GM21381 (cell line): ENCODE measurements around the gene PCDHGC3.

Experiments used
- ATAC-seq: cut with Tn5 transposase; IDR thresholded peaks from one replicate; pipeline ENCODE4 v1.9.1; 2021; ENCODE audit warnings: mild to moderate bottlenecking, moderate library complexity; ENCODE audit not compliant: unreplicated experiment

Gene PCDHGC3

DNA sequence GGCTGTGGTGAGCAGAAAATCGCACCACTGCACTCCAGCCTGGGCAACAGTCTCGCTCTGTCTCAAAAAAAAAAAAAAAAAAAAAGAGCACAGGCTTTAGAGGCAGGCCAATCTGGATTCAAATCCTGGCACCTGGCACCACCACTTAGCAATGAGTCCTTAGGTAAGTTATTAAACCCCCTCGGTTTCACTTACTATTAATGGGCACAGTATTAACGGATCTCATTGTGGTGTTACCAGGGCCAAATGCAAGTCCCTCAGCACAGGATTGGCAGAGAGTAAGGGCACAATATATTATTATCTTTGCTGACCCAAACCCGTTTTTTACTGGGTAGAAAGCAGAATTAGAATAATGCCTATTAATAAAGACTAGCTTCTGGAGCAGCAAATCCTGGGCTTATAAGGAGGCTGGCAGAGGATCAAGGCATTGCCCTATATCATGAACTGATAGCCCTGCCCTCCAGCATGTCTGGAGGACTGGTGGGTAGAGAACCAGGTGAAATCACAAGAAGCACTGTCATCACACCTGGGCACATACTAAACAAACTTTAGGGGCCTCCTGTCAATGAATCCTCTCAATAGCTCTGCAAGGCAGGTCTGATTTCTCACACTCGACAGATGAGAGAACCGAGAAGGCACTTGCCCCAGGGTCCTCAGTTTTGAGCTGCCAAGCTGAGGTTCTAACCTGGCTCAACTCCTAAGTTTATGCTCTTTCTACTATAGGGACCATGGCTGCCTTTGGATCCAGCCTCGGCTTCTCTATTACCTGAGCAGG, 30.8 kb downstream of the PCDHGC3 start:
- ATAC-seq, result no peak

DNA sequence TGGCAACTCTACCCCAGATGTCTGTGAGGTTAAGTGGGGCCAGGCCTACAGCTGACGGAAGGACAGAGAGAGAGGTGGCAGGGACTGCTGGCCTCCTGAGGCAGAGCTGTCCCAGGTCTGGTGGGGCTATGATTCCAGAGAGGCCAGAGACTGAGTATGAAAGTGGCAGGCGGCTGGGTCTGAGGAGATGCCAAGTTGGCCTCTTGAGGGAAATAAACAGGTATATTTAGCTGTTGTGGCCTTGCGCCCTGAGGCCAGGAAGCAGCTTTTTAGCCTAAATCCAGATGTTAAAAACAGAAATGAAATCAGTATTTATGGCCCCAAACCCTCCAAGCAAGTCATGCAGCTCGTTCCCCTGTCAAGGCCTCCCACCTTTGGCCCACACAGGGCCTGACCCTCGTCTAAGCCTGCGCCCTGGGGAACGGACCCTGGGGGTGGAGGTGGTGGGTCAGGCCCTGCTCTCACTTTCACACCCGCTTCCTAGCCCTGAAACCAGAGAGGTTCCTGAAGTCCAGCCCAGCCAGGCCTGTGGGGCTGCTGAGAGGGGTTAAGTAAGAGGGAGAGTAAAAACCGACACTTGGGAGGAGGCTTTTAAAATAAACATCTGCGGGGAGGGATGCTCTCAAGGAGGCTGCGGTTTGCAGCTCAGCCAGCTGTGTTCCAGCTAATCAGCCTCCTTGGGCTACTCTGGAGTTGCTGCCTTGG, 31.8 kb downstream of the PCDHGC3 start:
- peak; percentile 40 for ATAC-seq

DNA sequence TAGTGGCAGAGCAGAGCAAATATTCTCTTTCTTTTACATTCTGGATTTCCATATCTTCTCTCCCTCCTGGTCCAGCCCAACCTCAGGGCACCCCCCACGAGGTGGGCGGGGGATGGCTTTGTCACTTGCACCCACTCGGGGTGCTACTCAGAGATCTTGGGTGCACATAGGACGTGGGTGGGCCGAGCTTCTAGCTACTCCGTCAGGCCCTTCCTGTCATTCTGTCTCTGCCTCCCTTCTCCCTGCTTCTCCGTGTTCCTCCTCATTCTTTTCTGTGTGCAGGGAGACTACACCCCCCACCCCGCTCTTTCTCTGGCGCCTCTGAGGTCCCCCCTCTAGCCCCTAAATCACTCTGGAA, 32.7 kb downstream of the PCDHGC3 start:
- no peak for ATAC-seq

DNA sequence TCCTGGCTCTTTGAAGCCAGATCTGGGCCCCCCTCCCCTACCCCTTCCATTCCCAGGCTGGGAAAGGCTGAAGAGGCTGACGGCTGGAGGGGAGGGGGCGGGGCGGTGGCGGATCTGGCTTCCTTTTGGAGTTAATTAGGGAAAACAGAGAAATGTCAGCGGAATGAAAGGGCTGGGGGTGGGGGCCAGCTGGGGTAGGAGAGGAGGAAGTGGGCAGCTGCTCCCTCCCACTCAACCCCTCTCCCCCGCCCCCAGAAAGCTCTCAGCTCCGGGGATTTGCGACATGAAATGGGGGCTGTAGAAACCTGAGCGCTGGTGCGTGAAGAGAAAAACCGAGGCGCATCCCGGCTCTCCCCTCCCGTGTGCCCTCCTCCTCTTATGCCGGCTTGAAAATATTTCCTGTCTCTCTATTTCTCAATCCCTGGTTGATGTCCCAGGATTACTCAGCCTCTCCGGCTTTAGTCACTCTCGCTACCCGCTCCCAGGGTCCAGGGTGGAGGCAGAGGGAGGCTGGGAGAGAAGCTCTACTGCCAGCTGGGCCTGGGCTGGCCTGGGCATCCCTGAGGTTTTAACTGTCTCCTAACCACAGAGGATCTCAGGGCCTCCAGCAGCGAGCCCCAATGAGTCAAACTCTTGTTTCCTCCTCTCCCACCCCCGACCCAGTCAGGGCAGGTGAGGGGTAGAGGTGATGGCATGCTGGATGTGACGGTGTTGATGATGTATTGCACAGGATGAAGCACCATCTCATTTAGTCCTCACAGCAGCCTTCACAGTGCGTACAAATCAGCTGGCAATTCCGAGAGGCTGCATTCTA, 33.2 kb downstream of the PCDHGC3 start:
- no peak for ATAC-seq

DNA sequence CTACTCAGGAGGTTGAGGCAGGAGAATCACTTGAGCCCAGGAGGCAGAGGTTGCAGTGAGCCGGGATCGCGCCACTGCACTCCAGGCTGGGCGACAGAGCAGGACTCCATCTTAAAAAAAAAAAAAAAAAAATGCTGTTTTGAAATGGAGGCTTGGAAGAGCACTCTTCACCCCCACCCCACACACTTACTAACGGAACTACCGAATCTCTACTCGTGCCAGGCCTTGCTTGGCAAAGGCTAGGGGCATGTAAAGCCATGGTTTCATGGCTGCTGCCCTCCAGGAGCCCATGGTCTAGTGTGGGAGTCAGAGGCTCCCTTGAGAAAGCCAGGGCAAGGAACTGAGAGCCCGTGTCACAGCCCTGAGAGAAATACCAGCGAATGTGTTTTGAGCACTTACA, 34.4 kb downstream of the PCDHGC3 start:
- ATAC-seq, result no peak

DNA sequence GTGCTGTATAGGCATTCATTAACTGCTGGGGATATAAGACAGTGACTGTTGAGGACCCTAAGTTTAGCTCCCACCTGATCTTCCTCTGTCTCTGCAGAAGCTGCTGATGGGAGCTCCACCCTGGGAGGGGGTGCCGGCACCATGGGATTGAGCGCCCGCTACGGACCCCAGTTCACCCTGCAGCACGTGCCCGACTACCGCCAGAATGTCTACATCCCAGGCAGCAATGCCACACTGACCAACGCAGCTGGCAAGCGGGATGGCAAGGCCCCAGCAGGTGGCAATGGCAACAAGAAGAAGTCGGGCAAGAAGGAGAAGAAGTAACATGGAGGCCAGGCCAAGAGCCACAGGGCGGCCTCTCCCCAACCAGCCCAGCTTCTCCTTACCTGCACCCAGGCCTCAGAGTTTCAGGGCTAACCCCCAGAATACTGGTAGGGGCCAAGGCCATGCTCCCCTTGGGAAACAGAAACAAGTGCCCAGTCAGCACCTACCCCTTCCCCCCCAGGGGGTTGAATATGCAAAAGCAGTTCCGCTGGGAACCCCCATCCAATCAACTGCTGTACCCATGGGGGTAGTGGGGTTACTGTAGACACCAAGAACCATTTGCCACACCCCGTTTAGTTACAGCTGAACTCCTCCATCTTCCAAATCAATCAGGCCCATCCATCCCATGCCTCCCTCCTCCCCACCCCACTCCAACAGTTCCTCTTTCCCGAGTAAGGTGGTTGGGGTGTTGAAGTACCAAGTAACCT, 35.3 kb downstream of the PCDHGC3 start:
- ATAC-seq, result no peak

DNA sequence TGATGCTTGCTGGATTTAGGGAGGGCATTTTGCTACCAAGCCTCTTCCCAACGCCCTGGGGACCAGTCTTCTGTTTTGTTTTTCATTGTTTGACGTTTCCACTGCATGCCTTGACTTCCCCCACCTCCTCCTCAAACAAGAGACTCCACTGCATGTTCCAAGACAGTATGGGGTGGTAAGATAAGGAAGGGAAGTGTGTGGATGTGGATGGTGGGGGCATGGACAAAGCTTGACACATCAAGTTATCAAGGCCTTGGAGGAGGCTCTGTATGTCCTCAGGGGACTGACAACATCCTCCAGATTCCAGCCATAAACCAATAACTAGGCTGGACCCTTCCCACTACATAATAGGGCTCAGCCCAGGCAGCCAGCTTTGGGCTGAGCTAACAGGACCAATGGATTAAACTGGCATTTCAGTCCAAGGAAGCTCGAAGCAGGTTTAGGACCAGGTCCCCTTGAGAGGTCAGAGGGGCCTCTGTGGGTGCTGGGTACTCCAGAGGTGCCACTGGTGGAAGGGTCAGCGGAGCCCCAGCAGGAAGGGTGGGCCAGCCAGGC, 36.1 kb downstream of the PCDHGC3 start:
- no peak for ATAC-seq

DNA sequence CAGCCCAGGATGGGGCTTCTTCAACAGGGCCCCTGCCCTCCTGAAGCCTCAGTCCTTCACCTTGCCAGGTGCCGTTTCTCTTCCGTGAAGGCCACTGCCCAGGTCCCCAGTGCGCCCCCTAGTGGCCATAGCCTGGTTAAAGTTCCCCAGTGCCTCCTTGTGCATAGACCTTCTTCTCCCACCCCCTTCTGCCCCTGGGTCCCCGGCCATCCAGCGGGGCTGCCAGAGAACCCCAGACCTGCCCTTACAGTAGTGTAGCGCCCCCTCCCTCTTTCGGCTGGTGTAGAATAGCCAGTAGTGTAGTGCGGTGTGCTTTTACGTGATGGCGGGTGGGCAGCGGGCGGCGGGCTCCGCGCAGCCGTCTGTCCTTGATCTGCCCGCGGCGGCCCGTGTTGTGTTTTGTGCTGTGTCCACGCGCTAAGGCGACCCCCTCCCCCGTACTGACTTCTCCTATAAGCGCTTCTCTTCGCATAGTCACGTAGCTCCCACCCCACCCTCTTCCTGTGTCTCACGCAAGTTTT, 36.7 kb downstream of the PCDHGC3 start:
- no peak for ATAC-seq

DNA sequence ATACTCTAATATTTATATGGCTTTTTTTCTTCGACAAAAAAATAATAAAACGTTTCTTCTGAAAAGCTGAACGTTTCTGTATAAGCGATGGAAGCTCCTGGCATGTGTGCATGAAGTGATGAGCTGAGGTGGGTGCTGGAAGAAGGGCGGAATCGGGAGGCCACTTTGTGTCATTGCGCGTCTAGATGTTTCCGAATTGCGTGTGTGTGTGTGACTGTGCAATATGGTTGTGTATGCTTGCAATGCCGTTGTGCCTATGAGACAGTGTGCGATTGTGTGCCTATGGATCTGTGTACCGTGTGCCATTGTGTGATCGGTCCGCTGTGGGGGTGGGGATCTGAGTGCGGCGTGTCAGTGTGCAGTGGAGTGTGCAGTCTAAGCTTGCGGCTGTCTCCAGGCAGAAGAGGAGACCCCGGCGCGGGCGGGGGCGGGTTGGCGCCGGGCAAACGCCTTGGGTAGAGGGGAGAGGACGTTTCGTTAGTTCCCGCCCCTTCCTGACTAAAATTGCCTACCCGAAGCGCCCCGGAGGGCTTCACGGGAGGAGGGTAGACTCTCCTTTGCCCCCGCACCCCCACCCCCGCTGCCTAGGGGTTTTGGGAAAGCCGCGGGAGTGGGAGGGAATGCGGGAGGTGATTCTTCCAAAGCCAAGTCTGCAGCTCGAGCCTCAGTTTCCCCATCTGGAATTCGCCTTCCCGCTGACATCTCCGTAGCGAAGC, 37.3 kb downstream of the PCDHGC3 start:
- no peak for ATAC-seq

DNA sequence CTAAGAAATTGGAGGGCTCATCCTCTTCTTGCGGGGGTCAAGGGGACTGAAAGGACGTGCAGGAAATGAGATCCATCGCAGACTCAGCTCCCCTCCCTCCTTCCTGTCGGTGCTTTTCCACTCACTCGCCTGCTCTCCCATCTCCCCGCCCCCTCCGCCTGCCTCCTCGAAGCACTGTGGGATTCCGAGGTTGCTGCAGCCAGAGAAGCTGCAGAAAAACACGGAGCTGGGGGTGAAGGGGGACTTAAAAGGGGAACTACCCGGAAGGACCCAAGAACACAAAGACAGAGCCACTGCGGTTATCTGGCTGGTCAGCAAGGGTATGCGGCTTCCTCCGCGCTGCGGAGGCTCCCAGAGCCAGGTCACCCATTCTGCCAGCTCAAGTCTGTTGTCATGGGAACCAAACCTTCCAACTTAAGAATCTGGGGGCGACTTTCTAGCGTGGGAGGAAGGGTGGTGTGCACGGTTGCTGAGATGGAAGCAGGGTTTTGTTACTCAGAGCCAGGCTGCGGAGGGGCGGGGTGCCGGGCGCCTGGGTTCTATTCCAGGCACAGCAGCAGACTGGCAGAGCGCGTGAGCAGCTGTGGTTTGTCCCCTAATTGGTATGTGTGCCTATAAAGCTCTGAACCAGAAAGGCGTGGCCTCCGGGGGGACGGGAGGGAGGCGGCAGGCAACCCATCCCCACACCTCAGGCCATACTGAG, 38.0 kb downstream of the PCDHGC3 start:
- ATAC-seq, result no peak

DNA sequence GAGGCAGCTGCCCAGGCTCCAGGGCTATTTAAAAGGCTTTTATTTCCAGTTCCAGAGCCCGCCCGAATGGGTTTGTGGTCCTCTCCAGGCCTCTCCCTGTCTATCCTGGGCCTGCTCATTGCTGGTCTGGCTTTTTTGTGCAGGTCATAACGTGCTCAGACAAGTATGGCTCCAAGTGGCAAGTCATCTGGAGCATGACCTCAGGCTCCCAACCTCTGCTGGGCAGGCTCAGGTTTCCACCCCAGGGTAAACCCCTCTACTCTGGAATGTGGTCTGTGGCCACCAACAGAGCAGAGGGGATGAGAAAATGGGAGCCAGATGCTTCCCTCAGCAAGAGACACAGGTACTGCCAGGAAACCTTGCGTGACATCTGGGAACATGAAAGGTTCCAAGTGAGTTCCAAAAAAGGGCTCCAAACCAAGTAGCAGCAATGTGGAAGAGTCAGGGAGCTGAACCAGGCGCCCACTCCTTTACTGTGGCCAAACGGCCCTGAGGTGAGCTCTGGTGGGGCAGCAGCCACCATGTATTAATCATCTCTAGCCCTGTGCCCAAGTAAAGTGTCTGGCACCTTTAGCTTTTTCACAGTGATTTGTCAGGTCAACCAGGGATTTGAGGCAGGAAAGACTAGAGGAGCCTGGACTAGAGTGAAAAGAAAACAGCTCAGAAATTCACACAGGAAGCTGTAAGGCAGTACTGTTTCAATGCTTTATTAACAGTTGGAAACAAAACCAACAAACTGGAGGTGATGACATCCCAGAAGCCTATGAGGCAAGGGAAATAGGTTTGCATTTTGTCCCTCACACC, 38.8 kb downstream of the PCDHGC3 start:
- no peak for ATAC-seq

DNA sequence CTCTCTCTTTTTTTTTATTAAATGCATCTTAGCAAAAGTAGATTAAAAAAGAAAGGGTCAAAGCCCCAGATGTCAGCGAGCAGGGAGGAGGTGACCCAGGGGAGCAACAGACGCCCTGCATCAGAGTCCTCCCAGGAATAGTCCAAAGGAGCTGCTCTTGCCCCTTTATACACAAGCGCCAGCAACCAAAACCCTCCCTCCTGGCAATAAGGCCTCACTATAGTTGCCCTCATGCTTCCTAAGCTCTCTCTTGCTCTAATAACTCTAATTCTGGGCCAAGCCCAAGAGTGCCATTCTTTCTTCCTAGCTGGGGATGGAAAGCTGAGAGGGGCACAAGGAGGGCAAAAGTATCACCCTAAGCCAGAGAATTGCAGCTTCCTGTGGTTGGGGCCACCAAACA, 39.4 kb downstream of the PCDHGC3 start:
- ATAC-seq, result no peak

DNA sequence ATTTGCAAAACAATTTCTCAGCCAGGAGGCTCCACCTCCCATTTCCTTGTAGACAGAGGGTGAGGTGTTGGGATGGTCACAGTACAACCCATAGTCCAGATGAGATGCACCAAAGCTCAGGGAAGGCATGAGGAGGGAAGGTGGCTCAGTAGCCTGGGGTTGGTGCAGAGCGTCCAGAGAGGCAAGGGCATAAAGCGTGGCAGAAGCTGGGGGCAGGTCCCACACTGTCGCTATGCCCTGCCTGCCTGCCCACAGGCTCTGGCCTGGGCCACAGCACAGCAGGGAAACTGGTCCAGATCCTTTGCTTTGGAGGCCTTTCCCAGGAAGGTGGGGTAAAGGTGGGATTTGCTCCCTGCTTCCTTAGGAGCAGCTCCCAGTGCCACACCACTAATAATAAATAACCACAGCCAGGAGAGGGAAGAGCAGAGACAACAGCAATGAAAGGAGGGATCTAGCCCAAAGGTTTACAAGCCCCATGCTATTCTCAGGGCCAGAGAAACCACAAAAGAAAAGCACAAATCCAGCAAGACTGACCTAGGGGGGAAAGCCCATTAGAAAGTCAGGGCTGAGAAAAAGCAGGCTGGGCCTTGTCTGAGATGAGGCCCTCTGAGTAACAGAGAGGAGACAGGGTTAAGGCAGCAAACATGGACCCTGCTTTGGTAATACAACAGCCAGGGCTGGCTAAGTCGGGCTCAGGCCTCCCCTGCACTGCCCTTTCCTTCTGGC, 40.3 kb downstream of the PCDHGC3 start:
- no peak for ATAC-seq

DNA sequence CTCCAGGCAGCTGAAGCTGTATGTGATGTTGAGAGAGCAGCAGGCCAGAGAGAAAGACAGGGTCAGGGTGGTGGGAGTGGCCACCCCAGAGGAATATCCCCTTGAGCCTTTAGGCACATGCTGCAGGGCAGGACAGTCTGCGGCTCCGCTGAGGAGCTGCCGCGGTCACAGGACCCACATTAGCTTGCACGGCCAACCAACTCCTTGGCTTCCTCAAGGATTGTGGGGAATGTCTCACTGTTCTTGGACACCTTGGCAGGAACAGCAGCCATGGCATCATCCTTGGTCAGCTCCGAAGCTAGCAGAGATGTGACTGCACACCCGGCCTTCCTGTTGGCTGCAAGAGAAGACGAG, 40.9 kb downstream of the PCDHGC3 start:
- ATAC-seq, result no peak

DNA sequence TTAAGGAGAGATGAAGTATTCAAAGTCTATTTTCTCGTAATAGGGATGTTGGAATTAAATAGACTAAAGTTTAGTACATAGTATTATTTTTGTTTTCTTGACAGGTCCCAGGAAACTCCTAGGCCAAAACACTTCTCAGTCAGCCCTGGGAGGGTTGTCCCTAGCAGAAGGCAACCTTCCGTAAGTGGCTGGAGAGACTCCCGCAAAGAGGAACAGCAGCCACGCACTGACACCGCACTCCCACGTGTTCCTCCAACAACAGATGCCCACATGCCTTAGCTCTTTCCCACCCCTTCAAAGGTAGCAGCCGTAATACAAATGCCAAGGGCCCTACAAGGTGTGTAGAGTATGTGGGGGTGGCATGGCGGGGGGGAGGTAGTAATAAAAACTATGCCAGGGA, 41.5 kb downstream of the PCDHGC3 start:
- no peak for ATAC-seq

DNA sequence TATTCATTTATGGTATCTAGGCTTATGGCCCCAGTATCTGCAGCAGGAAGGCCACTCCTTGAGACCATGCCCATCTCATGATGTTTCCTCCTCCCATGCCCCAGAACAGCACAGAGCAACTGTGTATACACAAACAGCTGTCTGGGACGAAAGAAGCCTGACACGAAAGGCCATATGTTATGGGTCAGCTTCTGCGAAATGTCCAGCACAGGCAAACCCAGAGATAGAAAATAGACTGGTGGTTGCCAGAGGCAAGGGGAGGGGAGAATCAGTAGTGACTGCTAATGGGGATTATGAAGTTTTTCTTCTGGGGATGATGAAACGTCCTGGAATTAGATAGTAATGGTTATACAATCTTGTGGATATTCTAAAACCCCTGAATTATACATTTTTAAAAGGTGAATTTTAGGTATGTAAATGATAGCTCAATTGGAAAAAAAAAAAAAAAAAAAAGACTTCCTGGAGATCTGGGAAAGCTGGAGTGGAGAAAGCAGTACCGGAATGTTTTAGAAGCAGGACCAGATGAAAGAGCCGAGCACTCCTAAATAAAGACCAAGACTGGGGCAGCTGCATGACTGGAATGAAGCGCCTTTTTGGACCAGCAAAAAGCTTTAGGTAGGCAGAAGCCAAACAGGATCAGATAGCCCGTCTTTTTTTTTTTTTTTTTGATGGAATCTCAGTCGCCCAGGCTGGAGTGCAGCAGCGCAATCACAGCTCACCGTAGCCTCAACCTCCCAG, 42.3 kb downstream of the PCDHGC3 start:
- no peak for ATAC-seq

DNA sequence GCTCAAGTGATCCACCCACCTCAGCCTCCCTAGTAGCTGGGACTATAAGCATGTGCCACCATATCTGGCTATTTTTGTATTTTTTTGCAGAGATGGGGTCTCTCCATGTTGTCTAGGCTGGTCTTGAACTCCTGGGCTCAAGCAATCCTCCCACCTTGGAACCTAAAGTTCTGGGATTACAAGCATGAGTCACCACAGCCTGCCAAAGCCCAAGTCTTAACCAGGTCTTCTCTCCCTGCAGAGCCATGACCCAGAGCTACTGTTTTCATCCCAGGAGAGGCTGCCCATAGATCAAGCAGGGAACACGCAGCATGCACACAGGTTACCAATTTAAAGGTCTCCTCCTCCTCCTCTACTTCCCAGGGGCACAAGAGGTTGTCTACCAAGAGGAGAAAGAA, 42.9 kb downstream of the PCDHGC3 start:
- no peak for ATAC-seq
